ENCODE results near the gene ATAD5. TPM values are rescaled to one million over a fixed set of nuclear protein-coding genes. Genes with fewer than 3 reads are reported as not detected.

Gene ATAD5
- total RNA-seq = 3.6 and 4.4 TPM in 2 replicates

GRCh38 chr17:30831663-30832437 lies at the start of gene ATAD5:
Gene ATAD5, plus strand, starts transcription at chr17:30831966. Its CDS starts 382 bp downstream, at chr17:30832348.

DNA sequence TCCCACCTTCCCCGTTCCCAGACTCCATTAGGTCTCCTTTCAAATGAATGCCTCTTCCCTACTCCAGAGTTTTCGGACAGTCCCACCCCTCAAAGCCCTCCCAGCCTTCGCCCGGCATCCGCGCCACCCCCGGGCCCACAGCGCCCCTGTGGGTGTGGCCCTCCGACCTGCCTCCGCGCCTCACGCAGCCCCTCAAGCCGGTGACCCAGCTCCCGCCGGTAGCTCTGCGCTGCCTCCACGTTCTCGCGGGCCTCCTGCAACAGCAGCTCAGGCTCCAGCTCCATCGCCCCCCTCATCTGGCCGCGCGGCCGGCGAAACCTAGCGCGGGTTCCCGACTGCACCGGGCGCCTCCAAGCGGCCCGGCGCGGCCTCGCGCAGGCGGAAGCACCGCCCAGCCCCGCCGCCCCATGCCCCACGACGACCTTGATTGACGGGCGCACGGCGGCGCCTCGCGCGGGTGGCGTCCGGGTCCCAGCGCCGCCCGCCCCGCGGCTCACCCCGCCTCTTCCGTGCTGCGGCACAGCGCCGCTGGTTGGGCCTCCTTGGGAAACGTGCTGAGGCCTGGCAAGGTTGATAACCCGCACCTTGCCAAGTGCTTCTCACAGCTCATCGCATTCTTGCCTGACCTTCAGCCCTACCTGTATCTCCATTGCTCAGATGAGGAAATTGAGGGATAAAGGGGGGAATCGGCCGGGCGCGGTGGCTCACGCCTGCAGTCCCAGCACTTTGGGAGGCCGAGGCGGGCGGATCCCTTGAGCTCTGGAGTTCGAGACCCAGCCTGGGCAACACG lies 7.2 kb upstream of the ATAD5 start, which contains the start of gene CRLF3:
Gene CRLF3 (minus strand): TSS at position 337 of the 790 bp plus-strand sequence. CDS start 41 bp downstream, at position 296.

GRCh38 chr17:30906101-30906911 lies 74.5 kb downstream of the ATAD5 start, which contains the start of gene TEFM:
Gene TEFM, minus strand, starts transcription at chr17:30906238. Its CDS starts 40 bp downstream, at chr17:30906198.

DNA sequence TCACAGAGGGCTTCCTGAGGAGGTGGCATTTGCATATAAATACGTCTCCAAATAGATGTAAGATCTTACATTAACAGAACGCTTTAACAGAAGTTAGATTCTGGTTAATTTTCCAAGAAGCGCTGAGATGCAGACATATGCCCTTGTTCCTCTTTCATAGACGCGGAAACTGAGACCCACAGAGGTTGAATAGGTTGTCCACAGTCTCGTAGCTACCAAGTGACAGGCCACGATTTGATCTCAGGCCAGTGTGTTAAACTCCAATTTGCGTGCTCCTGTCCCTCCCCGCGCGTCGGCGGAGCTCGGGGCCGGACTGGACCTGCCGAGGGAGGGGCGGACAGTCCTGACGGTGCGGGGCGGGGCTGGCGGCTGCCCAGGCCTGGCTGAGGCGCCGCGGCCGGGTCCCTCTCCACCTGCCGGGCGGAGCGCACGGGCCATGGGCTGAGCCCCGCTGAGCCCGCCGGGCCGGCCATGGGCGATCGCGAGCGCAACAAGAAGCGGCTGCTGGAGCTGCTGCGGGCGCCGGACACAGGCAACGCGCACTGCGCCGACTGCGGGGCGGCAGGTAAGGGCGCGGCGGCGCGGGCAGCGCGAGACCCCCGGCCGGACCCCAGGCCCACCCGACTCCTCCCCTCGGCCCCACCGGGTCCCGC lies 89.9 kb downstream of the ATAD5 start, which contains the start of gene ADAP2:
Gene ADAP2 (plus strand): TSS at position 402 of the 653 bp plus-strand sequence. CDS start 70 bp downstream, at position 472.

Other genes with a start within 250 kb of the ATAD5 start
- 23.7 and 29.9 TPM in 2 replicates for gene CRLF3, start 7.3 kb upstream of the ATAD5 start, total RNA-seq
- 9.7 and 19.0 TPM in 2 replicates for gene TEFM, start 74.3 kb downstream of the ATAD5 start, total RNA-seq
- gene ADAP2, start 90.0 kb downstream of the ATAD5 start, total RNA-seq = 0.15 TPM in 1 of 2 replicates, not detected in the other
- gene RNF135, start 139.1 kb downstream of the ATAD5 start, total RNA-seq = 6.1 and 7.1 TPM in 2 replicates